Left renal cortex interstitium (tissue), 4 donors: ENCODE results near the gene RPL26. TPM values are rescaled to one million over a fixed set of nuclear protein-coding genes. Genes with fewer than 3 reads are reported as not detected.
"Not testable (repeated sequence)": the region's sequence is repeated elsewhere in the genome, so short reads cannot be mapped to it uniquely, and the experiment has no call there.

ENCODE experiments used
- DNase-seq, 4 donors: peaks; one replicate each; pipeline ENCODE4 v3.0.0-alpha.2; 2013; ENCODE audit warnings: low read depth in 4 of 4, low spot score in 2 of 4, missing footprints in 1 of 4
- polyA plus RNA-seq, 4 donors: library from polyadenylated mRNA; unstranded; fragments of 120-200 nt; gene quantifications; one replicate each; pipeline ENCODE4 v1.2.1, GENCODE V29; 2013; ENCODE audit not compliant: insufficient read length in 4 of 4

The RPL26 gene
- polyA plus RNA-seq, 4 donors: 2,416 to 3,586 (median 2,581) TPM

DNA sequence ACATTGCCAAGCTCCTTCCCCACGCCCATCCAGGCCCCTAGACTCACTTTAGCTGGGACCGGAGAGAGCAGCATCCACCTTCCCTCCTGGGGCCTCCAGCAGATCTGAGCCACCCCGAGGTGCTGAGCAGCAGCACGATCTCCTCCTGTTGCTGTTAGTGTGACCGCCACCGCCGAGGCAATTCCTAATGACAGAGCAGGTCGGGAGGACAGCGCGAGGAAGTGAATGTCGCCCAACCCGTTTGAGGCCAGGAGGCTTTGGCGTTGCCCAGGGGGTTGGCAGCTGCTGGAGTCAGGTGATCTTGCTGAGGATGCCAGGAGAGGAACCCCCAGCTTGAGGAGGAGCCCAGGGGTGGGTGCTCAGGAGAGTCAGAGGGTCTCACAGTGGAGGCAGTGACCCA, 14.6 kb upstream of the RPL26 start, which contains the start of gene RNF222:
Gene RNF222 (minus strand): TSS at position 192 of the 400 bp plus-strand sequence. CDS start 4,366 bp downstream, outside the sequence.
- DNase-seq: no peak

DNA sequence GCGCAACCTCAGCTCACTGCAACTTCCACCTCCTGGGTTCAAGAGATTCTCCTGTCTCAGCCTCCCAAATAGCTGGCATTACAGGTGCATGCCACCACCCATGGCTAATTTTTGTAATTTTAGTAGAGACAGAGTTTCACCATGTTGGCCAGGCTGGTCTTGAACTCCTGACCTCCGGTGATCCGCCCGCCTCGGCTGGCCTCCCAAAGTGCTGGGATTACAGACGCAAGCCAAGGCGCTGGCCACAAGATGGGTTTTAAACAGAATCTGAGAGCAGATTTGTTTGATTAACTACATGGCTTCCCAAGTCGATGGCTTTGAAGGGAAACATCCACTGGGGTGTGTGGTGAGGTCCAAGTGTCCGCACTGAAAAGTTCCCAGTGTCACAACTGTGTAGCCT, 11.5 kb upstream of the RPL26 start:
- DNase-seq: not testable (repeated sequence)

DNA sequence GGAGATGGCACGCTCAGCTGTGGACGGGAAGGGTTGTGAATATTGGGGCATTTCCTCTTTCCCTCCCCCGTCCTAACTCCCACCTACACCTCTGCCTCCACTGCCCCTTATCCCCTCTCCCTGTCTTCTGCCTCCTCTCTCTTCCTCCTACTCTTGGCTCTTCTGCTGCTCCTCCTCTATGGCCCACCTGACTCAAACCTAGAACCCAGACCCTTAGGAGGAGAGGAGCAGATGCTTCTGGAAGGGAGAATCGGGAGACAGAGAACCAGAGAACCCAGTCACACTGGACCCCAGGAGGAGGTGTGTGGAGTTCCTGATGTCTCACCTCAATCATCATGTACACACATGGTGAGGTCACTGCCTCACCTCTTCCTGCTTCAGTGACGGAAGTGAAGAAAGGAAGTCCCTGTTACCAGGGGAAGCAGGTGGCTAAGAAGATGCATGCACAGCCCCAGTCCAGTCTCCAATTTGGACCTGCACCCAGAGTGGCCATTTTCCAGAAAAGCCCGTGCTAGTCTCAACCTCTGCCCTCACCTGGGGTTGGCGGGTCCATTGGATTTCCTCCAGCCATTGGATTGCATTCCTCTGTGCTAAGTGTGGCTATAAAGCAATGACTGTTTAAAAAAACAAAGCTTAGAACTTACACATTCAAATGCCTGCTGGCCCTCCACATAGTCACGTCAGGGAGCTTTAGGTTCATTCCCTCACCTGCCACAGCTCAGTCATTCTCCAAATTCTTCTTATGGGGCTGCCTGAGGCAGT, 10.7 kb upstream of the RPL26 start:
- no peak for DNase-seq

DNA sequence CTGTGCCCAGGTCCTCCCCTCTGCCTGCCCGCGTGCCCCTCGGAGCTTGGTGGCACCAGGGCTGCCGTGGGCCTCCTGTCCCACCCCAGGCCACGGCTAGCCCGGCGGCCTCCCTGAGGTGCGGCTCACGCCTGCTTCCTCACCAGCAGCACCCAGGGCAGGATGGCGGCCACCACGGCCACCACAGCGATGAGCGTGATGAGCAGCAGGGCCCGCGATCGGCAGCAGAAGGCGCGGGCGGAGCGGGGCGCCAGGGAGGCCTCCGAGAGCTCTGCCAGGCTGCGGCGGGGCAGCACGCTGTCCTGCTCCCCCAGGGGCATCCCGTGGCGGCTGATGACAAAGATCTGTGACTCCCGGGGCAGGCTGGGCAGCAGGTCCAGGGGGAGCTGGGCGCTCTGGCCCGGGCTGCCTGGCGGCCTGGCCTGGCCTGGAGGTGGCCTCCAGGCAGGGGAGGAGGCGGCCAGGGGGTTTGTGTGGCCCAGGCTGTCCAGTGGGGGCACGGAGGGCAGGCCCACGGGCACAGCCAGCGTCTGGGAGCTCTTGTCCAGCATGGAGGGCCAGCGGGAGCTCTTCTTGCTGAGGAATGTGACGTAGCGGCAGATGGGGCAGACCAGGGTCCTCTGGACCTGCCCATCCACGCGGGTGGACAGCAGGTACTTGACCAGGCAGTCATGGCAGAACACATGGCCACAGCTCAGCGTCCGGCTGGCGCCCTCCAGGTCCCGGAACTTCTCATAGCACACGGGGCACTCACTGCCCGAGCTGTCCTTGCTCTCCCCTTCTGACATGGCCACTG, 9.9 kb upstream of the RPL26 start:
- no peak for DNase-seq

DNA sequence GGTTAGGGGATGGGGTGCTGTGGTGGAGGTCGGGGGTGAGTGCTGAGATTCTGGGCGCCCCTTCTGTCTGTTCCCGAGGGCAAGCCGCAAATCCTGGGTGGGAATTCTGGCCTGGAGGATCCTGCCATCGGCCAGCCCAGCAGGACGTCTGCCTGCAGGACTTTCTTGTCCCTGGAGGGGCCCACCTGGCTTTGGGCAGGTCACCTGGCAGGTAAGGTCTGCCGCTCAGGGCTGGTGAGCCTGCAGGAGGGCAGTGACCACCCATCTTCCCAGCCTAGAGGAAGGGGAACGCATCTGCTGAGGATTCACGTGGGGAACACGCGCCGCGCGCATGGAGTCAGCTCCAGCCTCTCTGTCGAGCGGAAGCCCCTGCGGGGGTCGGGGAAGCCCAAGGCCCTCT, 9.3 kb upstream of the RPL26 start:
- DNase-seq: no peak

DNA sequence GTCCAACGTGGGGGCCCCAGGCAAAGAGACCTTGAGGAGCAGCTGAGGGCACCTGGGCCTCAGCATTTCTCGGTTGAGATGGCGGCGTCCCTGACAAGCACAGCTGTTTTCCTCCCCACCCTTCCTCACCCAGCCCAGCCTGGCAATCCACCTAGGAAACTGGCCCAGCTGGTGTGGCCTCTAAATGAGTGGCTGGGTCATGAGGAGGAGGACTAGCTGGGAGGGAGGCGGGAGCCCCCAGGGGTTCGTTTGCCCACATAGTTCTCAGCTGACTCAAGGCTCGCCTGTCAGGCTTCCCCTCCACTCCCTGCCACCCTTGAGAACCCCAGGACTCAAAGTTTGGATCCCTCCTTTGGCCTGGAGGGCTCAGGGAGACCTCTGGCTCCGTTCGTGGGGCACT, 8.7 kb upstream of the RPL26 start:
- DNase-seq: no peak

DNA sequence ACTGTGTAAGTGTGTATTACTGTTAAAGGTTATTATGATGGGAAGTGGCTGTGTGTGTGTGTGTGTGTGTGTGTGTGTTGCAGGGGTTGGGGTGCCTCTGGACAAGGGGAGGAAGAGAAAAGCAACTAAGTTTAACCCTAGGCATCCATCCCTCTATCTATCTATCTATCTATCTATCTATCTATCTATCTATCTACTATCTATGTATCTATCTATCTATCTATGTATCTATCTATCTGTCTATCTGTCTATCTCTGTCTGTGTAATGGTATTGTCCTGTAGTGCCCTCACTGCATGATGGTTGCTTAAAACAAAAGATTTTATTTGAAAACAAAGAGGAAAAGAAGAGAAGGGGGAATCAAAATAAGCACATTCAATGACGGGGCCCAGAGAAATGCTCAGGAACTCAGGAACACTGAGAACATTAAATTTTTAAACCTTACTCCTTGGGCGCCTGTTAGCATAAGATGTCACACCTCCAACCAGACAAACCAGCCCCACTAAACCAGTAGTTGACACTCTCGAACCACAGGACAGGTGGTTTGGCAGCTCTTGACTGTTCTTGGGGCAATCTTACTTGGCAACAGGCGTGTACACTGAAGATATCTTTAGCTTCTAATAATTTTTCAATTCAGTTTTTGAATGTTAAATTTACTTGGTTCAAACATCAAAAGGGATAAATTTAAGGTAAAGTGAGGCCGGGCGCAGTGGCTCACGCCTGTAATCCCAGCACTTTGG, 5.1 kb upstream of the RPL26 start:
- DNase-seq: no peak

DNA sequence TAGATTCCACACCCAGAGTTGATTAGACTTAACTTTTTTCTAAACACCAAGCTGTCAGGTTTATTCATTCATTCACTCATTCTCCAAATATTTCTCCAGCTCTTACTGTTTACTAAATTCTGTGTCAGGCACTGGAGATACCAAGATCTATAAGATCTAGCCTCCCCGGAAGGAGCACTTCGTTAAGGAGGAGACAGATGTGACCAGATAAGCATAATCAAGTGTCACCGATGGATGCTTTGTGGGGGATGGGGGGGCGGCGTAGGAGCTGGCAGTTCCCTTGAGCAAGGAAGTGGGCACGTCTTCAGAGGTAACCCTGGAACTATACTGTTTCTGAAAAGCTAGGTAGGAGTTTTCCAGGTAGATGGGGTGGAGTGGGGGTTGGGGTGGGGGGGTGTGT, 3.8 kb upstream of the RPL26 start:
- no peak for DNase-seq

DNA sequence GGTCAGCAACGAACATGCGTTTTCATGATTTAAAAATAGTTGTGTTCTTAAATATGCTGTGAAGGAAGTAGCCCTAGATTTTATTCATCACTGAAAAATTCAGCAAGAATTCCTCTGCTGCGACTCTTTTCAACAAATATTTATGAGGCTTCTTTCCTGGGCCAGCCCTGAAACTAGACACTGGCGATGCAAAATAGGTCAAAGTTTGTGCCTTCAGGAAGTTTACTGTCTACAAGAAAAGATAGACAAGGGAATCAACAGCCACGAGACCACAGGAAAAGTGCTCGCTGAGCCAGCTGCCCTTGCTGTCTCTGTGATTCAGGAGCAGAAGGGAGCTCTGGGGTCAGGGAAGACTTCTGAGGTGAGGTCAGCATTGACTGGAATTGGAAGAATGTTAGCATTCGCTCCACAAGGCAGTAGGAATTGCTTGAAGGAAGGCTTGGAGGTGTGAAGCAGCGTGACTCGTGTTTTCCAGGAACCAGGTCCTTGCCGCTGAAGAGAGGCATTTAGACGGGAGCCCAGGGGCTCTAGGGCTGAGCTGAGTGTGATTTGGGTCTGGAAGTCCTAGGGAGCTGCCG, 1.9 kb upstream of the RPL26 start:
- no peak for DNase-seq

DNA sequence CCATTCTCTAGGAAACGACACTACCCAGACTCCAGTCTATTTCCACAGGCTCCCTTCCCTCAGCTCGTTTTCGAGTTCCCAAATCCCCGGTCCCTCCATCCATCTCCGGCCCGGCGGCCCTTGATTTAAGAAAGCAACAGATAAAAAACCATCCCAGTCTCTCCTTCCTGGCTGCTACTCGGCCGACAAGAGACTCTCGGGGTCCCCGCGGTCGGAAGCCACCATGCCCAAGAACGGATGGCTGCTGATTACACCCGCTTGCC, 182 bp downstream of the RPL26 start:
- DNase-seq: no peak

DNA sequence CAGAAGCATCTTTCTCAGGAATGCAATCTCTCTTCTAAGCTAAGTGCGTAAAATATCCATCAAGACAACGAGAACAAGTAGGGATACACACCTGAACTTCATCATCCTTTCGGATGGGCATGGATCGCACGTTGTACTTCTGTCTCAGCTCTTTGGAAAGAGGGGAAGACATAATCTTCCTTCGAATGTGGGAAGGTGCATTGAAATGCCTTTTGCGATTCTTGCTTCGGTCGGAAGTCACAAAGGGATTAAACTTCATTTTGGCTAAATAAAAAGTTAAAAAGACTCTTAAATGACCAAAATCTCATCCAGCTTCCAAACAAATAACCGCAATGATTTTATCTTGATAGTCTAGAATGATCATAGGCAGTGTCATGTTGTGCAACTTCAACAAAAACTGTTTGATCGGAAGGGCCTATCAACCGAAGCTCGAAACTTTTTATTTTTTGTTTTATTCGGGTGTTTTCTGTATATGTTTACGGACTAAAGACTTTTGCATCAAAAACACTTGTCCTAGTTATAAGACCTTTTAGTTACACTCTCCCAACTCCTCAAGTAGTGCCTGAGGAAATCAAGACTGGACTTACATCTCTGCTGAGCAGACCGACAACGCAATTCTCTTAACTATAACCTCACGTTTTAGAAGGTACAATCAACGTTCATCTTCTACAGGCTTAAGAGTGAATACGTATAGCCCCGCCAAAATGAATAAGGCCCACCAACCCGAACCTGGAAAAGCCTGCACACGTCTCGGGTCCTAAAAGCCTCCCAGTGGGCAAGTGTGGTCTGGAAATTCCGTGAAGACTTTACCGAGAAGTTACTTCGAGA, 727 bp downstream of the RPL26 start:
- DNase-seq: no peak

DNA sequence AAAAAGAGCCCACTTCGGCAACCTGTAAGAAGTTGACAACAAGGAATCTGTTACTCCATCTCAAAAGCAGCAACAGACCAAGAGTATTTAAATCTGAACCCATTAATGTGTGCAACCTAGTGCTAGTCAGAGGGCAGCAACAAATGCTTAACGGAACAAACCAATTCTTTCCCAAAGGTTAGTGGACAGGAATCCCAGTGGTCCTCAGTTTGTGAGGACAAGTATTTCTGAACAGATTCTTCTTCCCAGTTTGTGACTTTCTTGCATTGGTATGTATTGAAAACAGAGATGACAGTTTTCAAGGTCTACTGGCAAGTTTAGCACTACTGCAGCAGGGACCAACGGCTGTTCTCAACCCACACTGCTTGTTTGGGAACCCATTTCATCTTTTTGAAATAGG, 2.9 kb downstream of the RPL26 start:
- DNase-seq: no peak

DNA sequence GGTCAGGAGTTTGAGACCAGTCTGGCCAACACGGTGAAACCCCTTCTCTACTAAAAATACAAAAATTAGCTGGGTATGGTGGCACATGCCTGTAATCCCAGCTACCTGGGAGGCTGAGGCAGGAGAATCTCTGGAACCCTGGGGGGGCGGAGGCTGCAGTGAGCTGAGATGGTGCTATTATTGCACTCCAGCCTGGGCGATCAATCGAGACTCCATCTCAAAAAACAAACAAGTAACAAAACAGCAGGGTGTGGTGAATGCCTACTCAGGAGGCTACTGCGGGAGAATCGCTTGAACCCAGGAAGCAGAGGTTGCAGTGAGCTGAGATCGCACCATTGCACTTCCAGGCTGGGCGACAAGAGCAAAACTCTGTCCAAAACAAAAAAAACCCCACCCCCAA, 4.9 kb downstream of the RPL26 start:
- DNase-seq: not testable (repeated sequence)

DNA sequence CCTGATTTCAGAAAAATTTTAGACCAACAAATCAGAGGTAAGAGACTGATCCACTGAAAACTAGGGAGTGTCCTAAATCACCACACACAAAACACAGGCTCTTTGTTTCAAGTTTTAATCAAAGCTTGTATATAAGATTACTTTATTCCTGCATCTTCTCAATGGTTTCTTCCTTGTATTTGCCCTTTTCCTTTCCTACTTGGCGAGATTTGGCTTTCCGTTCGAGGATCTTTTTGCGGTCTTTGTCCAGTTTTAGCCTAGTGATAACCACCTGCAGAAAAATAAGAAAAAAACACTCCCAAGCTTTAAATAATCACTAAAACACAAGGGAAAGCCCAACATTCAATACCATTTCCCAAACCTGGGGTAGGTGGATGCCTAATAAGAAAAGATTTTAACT, 5.6 kb downstream of the RPL26 start:
- no peak for DNase-seq

DNA sequence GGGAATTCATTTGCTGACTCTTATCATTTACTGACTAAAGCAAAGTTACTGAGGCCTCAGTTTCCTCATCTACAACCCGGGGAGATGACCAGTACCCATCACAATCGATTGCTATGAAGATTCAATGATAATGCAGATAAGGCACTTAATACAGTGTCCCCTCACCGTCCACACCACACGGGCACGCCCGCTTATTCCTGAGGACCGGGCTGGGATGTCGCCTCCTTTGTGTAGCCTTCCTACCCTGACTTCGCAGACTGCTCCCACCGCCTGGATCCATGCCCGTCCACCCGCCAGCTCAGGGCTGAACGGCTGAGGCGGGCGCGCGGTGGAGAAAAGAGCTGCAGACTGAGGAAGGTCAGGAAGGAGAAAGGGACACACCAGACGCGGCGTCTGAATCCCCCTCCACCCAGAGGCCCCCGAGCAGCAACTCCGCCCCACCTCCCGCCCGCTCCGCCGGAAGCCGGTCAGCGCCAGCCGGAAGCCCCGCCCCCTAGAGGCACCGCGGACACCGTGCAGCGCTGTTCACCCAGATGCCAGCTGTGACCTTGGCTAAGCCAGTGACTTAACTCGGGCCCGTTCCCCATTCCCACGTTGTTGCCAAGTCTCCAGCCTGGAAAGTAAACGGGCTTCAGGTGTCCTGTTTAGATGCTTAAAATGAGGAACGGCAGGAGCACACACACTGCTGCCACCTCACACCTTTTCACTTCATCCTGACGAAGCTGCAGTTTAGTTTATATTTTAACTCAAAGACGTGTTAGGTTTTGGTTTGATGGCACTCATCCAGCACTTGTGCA, 6.5 kb downstream of the RPL26 start, which contains the start of gene KRABD2:
Gene KRABD2 (minus strand): TSS at position 434 of the 797 bp plus-strand sequence.
- DNase-seq: peak; percentile 58 to 82 (median 74)

DNA sequence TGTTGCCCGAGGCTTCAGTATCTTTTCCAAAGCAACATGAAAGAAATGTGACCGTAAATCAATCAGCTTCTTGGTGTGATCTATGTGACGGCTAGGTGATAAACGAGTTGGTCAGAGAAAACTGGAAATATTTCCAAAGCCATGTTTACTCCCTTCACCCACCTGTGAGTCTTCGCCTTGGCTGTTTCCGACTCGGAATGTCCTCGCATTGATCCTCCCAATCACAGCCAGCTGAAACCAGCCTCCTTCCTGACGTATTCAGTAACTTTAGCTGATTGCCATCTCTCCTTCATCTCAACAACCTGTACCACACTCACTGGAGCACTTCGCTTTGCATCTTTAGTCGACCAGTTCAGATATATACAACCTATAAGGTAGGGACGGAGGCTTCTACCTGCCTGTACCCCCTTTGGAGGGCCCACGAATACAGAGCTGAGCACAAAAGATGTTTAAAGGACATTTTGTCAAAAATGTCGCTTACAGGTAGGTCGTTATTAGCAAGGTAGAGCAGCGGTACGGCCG, 7.2 kb downstream of the RPL26 start:
- DNase-seq: peak in 1 of 4 donors; percentile 50

DNA sequence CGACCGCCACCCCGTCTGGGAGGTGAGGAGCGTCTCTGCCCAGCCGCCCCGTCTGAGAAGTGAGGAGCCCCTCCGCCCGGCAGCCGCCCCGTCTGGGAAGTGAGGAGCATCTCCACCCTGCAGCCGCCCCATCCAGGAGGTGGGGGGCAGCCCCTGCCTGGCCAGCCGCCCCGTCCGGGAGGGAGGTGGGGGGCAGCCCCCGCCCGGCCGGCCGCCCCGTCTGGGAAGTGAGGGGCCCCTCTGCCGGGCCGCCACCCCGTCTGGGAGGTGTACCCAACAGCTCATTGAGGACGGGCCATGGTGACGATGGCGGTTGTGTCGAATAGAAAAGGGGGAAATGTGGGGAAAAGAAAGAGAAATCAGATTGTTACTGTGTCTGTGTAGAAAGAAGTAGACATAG, 9.1 kb downstream of the RPL26 start:
- DNase-seq: not testable (repeated sequence)

DNA sequence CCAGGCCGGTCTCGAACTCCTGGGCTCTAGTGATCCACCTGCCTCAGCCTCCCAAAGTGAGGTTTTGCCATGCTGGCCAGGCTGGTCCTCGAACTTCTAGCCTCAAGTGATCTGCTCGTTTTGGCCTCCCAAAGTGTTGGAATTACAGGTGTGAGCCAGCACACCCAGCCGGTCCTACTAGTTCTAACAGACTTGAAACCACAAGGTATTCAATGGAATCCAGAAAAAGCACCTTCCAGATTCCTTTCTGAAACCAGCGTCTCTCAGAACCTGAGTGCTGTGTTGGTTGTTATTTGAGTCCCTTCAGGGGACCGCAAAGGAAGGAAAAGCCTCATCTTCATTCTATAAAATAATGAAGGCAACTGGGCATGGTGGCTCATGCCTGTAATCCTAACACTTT, 10.6 kb downstream of the RPL26 start:
- no peak for DNase-seq

DNA sequence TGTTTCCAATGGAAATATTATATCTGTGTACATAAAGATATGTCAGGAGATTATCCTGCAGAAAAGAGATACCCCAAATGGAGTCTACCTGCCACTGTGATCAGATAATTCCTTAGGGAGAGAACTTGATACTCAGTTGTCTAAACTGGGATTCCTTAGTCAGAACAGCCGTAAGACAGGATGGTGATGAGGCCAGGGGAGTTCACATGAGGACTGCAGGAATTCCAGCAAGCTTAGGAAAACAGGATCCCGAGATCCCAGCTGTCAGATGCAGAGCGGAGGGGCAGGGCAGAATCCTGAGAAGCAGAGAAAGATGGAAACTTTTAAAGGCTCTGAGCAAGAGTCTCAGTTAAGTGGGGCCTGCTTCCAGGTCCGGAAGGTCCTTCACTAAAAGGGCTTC, 11.2 kb downstream of the RPL26 start:
- DNase-seq: no peak
